Spleen (tissue), 11 donors: ENCODE measurements around the gene MGMT. TPM values are rescaled to one million over a fixed set of nuclear protein-coding genes. Genes with fewer than 3 reads are reported as not detected.

ENCODE experiments used
- DNase-seq: peaks from one replicate; pipeline ENCODE4 v3.0.0-alpha.2; 2020
- H3K27ac ChIP-seq, 8 donors: fragments of 200-600 bp; sonication (generic) in 7 of 8; 1 replicate in 4 of 8; 2 replicates in 4 of 8; pipeline versions ENCODE4 v1.5.0 to v1.8.0; 2016 to 2021; ENCODE audit warnings: inconsistent platforms in 4 of 8, mild to moderate bottlenecking in 4 of 8, moderate library complexity in 1 of 8
- H3K27me3 ChIP-seq, 7 donors: fragments of 200-600 bp; sonication (generic) in 6 of 7; replicated peaks in 1 of 7; 1 replicate in 4 of 7; 2 replicates in 3 of 7; pipeline versions ENCODE4 v1.5.0 to v1.8.0; 2016 to 2021; ENCODE audit warnings: inconsistent platforms in 3 of 7, mild to moderate bottlenecking in 1 of 7
- H3K36me3 ChIP-seq, 6 donors: fragments of 200-600 bp; sonication (generic) in 5 of 6; 1 replicate in 4 of 6; 2 replicates in 2 of 6; pipeline versions ENCODE4 v1.5.0 to v1.8.0; 2016 to 2021; ENCODE audit warnings: inconsistent platforms in 2 of 6
- H3K4me1 ChIP-seq, 6 donors: fragments of 200-600 bp; sonication (generic) in 5 of 6; 1 replicate in 3 of 6; 2 replicates in 3 of 6; pipeline versions ENCODE4 v1.5.0 to v1.8.0; 2016 to 2021; ENCODE audit warnings: inconsistent platforms in 3 of 6
- H3K4me3 ChIP-seq, 8 donors: fragments of 200-600 bp; sonication (generic) in 7 of 8; 1 replicate in 4 of 8; 2 replicates in 4 of 8; pipeline versions ENCODE4 v1.5.0 to v1.8.0; 2016 to 2021; ENCODE audit warnings: inconsistent platforms in 4 of 8, mild to moderate bottlenecking in 4 of 8, moderate library complexity in 2 of 8
- H3K9me3 ChIP-seq, 8 donors: fragments of 200-600 bp; sonication (generic) in 7 of 8; 1 replicate in 4 of 8; 2 replicates in 4 of 8; pipeline versions ENCODE4 v1.5.0 to v1.8.0; 2016 to 2021; ENCODE audit warnings: inconsistent platforms in 4 of 8
- CTCF ChIP-seq, 11 experiments: fragments of 200-600 bp in 7 of 11; fragments of 450-650 bp in 4 of 11; sonication (generic) in 4 of 11; IDR thresholded peaks in 8 of 11; conservative IDR thresholded peaks in 3 of 11; 1 replicate in 7 of 11; 2 replicates in 4 of 11; pipeline versions ENCODE4 v1.4.0 to v1.8.0; 2016 to 2021; ENCODE audit warnings: antibody characterized with exemption in 11 of 11, inconsistent platforms in 4 of 11, mild to moderate bottlenecking in 1 of 11
- POLR2A ChIP-seq, 3 donors: fragments of 450-650 bp; IDR thresholded peaks; one replicate each; pipeline ENCODE4 v1.5.1; 2017; ENCODE audit warnings: antibody characterized with exemption in 3 of 3, mild to moderate bottlenecking in 1 of 3
- POLR2AphosphoS5 ChIP-seq, 3 donors: sonication (generic); formaldehyde crosslinking; IDR thresholded peaks; one replicate each; pipeline ENCODE4 v1.5.1; 2017; ENCODE audit warnings: antibody characterized with exemption in 3 of 3
- WGBS, 5 donors: extraction: QIAGEN DNeasy Blood & Tissue Kit in 3 of 5; methylation state at CpG; one replicate each; pipeline versions ENCODE4 v1.1.5 to v1.1.7; 2013 to 2018; 5-methylcytosine and 5-hydroxymethylcytosine counted together
- intact Hi-C: fragments of 100-400 bp; cut with DNase I; formaldehyde crosslinking; loops from one replicate; pipeline ENCODE4 v1.15.0; 2023; ENCODE audit warnings: low total_unique reads
- polyA plus RNA-seq, 3 donors: library from polyadenylated mRNA; stranded (reverse); fragments of 200-250 nt; gene quantifications; one replicate each; pipeline ENCODE4 v1.2.1, GENCODE V29; 2013
- total RNA-seq, 7 donors: library from RNA; depleted of rRNA in 3 of 7; stranded (reverse); fragments of >200 nt in 3 of 7; fragmentation: NEBNext Ultra II Directional in 4 of 7; extraction: Animal tissue kit (Norgen Biotek cat#: 25700) in 4 of 7; gene quantifications; one replicate each; pipeline versions ENCODE4 v1.1.0 to v1.2.1, GENCODE V29; 2016 to 2021
- donor health status: healthy with polysubstance abuse.
- donor health status: DM: no; HTN: no; CAD: no; lungs with moderate emphysema.
- donor health status: DM: no; HTN: no; CAD: no.
- donor health status: Bipolar disorder and iron deficiency.
- donor health status: healthy.
- donor health status: DM: no; HTN: no; CAD: no.
- donor health status: DM: yes; HTN: yes; CAD: no.

MGMT gene
- total and polyA plus RNA-seq, 10 donors: 14.3 to 33.4 (median 21.7) TPM

DNA sequence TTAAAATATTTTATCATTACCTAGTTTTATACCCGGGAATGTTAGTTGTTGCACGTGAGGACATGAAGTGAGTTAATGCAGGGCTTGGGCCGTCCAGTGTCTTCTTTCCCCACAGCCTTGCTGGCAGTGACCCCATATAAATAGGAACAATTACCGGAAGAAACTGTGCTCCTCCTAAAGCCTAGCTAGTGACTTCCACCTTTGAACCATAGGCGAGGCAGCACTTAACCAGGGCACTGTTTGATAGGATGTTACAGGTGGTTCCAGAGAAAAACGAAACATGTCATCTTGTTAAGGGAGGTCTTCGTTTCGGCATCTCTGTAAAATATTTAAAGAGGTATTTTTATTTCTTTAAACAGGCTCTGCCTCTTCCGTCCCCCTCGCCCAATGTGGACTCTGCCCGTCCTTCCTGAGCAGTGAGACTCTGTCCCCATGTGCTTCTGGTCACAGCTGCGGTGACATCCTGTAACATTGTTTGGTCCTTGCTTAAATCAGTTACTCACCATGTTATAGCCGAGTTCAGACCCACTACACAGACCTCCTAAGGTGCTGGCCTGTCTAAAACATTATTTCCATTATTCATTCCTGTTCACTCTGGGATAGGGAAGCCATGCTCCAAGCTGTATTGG, 145.6 kb downstream of the MGMT start:
- H3K4me1 ChIP-seq: peaks cover 0 to 14% (median 0%) of the 10 kb centered on the region in 6 donors
- H3K27ac ChIP-seq: no peak overlapping the region
- peaks cover 0 to 4% (median 0%) of the 10 kb centered on the region in 8 donors for H3K9me3 ChIP-seq
- intact Hi-C loops: no loop called here
- DNase-seq: no peak
- WGBS, 5 donors: 77 to 92% (median 80%) methylated on average over 13 of the region's 13 CpGs
- peaks cover 0 to 4% (median 0%) of the 10 kb centered on the region in 6 donors for H3K36me3 ChIP-seq
- no peaks in the 10 kb centered on the region for H3K27me3 ChIP-seq
- no peak overlapping the region for H3K4me3 ChIP-seq
- no peak for TF ChIP-seq CTCF (IDR thresholded peaks at IDR 0.05 in 8 of 11, conservative IDR thresholded peaks at IDR 0.05 in 3 of 11)
- no peak for TF ChIP-seq POLR2AphosphoS5 (IDR thresholded peaks at IDR 0.05)
- no peak for TF ChIP-seq POLR2A (IDR thresholded peaks at IDR 0.05)

DNA sequence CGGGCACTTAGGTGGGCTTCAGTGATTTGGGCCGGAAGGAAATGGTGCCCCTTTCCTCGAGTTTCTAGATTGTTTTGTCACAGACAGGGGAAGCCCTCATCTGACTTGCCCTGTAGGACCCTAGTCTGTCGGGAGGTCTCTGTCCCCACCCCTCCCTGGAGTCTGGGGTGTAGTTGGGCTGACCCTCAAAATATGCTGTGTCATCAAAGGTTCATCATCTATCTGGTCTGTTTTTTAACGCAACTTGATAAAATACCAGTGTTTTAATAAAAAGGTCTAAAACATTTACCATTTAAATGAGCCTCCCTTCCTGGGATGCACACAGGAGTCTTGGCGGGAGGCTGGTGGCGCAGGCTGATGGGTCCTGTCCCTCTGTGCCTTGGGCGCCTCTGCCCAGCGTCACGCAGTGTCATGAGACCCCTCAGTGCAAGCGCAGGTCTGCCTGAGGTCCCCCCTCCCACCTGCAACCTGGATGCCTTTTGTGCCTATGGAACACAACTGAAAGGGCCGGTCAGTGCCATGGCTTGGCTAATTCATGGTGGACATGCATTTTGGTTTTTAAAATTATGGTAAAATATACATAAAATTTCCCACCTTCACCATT, 146.4 kb downstream of the MGMT start:
- peaks cover 0 to 4% (median 0%) of the 10 kb centered on the region in 6 donors for H3K36me3 ChIP-seq
- no peak overlapping the region for H3K4me3 ChIP-seq
- WGBS, 5 donors: 86 to 93% (median 91%) methylated on average over 12 of the region's 12 CpGs
- intact Hi-C loops: no loop called here
- H3K27me3 ChIP-seq: no peaks in the 10 kb centered on the region
- peaks cover 0 to 4% (median 0%) of the 10 kb centered on the region in 8 donors for H3K9me3 ChIP-seq
- H3K4me1 ChIP-seq: peaks cover 0 to 14% (median 0%) of the 10 kb centered on the region in 6 donors
- DNase-seq: no peak
- no peak for TF ChIP-seq CTCF (IDR thresholded peaks at IDR 0.05 in 8 of 11, conservative IDR thresholded peaks at IDR 0.05 in 3 of 11)
- TF ChIP-seq POLR2A (IDR thresholded peaks at IDR 0.05): no peak
- TF ChIP-seq POLR2AphosphoS5 (IDR thresholded peaks at IDR 0.05): no peak
- no peak overlapping the region for H3K27ac ChIP-seq

DNA sequence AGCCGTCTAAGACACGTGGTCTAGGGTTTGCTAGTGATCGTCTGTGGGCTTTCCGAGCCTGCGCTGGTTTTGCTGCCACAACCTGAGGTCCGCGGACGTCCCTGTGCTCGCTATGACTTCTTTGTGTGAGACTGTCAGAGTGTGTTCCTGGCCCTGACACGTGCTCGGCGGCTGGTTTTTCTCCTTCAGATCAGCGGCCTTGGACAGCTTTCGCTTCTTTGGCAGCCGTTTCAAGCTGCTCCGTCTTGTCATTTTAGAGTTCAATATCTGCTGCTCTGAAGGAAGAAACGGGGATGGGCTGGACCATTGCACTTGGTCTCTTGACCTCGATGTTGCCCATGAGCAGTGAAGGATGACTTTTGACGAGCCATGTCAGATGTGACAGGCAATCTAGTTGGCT, 147.3 kb downstream of the MGMT start:
- H3K4me3 ChIP-seq: no peak overlapping the region
- no peak for DNase-seq
- 80 to 88% (median 84%) methylated on average over 19 of the region's 19 CpGs for WGBS, 5 donors
- peaks cover 0 to 14% (median 0%) of the 10 kb centered on the region in 6 donors for H3K4me1 ChIP-seq
- TF ChIP-seq CTCF (IDR thresholded peaks at IDR 0.05 in 8 of 11, conservative IDR thresholded peaks at IDR 0.05 in 3 of 11) (no peak), POLR2A (IDR thresholded peaks at IDR 0.05) (no peak)
- intact Hi-C loops: no loop called here
- H3K27me3 ChIP-seq: no peaks in the 10 kb centered on the region
- H3K36me3 ChIP-seq: peaks cover 0 to 4% (median 0%) of the 10 kb centered on the region in 6 donors
- H3K27ac ChIP-seq: no peak overlapping the region
- peaks cover 0 to 4% (median 0%) of the 10 kb centered on the region in 8 donors for H3K9me3 ChIP-seq

- WGBS, 5 donors: 94 to 99% (median 98%) methylated on average over 6 to 9 of the region's 9 CpGs
- intact Hi-C loops: no loop called here
- H3K9me3 ChIP-seq: peaks cover 0 to 4% (median 0%) of the 10 kb centered on the region in 8 donors
- no peak overlapping the region for H3K27ac ChIP-seq
- peaks cover 0 to 14% (median 0%) of the 10 kb centered on the region in 6 donors for H3K4me1 ChIP-seq
- DNase-seq: no peak
- no peak overlapping the region for H3K4me3 ChIP-seq
- H3K27me3 ChIP-seq: no peaks in the 10 kb centered on the region
- no peak for TF ChIP-seq POLR2A (IDR thresholded peaks at IDR 0.05)
- peaks cover 0 to 4% (median 0%) of the 10 kb centered on the region in 6 donors for H3K36me3 ChIP-seq
Observed at GRCh38 chr10:129615381-129615780, 148.3 kb downstream of the MGMT start.
